PC-3 (cell line): ENCODE measurements around the gene LTBP1.

Source experiments
- EZH2 ChIP-seq: fragments of 300-600 bp; sonication (generic); IDR thresholded peaks from one replicate; pipeline ENCODE4 v1.6.1; 2017; ENCODE audit warnings: antibody characterized with exemption, mild to moderate bottlenecking, low read length; ENCODE audit not compliant: unreplicated experiment
- TF ChIP-seq, protein P1 (sequence below): fragments of 300-600 bp; sonication (generic); conservative IDR thresholded peaks from 2 replicates; pipeline ENCODE4 v1.5.1; 2017; ENCODE audit warnings: antibody characterized with exemption, low read depth, mild to moderate bottlenecking, low read length

DNA sequence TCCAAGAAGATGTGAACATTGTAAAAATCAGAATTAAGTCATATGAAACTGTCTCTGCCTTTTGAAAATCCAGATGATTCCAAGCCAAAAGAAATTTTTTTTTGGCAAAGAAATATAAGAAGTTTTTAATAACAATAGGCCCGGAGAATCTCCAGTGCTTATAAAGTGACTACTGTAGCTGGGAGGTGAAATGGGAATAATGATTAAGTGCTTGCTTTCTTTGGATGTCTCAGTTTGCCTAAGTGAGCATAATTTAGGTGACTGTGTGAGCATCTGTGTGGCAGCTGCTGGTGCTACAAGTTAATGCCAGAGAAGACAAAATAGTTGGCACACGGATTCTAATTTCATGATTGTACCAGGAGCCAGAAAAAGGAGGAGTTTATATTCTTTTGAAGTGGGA, 185.0 kb downstream of the LTBP1 start:
- TF ChIP-seq, protein P1, sequence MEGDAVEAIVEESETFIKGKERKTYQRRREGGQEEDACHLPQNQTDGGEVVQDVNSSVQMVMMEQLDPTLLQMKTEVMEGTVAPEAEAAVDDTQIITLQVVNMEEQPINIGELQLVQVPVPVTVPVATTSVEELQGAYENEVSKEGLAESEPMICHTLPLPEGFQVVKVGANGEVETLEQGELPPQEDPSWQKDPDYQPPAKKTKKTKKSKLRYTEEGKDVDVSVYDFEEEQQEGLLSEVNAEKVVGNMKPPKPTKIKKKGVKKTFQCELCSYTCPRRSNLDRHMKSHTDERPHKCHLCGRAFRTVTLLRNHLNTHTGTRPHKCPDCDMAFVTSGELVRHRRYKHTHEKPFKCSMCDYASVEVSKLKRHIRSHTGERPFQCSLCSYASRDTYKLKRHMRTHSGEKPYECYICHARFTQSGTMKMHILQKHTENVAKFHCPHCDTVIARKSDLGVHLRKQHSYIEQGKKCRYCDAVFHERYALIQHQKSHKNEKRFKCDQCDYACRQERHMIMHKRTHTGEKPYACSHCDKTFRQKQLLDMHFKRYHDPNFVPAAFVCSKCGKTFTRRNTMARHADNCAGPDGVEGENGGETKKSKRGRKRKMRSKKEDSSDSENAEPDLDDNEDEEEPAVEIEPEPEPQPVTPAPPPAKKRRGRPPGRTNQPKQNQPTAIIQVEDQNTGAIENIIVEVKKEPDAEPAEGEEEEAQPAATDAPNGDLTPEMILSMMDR, result no peak
- TF ChIP-seq EZH2, result no peak
